NCI-H526 treated with DMSO at 0.1 percent for 48 hours (cell line): ENCODE data around the gene ZPLD1.

Experiments
- DNase-seq: peaks from one replicate; lab custom pipeline; 2025; lab: John Stamatoyannopoulos, UW

The ZPLD1 gene

GRCh38 chr3:102434715-102435114 lies at the start of gene ZPLD1:
ZPLD1 (plus strand) TSS chr3:102435015; CDS start chr3:102438488, 3,473 bp downstream.
- no peak for DNase-seq

DNA sequence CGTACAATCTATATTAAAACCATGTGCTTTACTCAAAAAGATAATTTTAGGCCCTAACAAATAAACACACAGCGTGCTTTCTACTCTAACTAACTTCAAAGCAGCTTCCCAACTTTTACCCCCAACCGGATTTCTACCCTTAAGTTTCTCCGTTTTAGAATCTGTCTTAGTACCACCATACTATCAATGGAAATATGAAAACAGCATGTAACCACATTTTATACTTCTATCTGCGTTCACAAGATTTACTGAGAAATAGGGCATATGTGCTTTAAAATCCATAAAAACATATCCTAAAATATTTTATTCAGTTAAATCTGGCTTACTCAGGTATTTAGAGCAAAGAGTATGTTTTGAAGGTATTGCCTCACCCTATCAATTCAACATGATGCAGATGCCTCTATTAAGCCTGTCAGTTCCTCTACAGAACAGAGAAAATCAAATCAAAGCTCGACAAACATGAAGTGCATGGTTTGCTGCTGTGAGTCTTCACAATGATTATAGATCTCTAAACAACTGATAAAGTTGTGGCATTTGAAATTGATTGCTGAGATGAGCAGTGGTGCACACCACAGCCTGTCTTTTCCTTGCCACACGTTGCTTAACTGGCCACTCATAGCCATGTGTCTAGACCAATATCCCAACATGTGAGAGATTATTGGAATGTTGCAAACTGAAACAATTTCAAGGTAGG lies 44.5 kb upstream of the ZPLD1 start:
- DNase-seq, result no peak

GRCh38 chr3:102390916-102391315 lies 43.9 kb upstream of the ZPLD1 start:
- DNase-seq, result no peak

GRCh38 chr3:102391491-102391890 lies 43.3 kb upstream of the ZPLD1 start:
- no peak for DNase-seq

GRCh38 chr3:102394517-102394916 lies 40.3 kb upstream of the ZPLD1 start:
- DNase-seq, result no peak

DNA sequence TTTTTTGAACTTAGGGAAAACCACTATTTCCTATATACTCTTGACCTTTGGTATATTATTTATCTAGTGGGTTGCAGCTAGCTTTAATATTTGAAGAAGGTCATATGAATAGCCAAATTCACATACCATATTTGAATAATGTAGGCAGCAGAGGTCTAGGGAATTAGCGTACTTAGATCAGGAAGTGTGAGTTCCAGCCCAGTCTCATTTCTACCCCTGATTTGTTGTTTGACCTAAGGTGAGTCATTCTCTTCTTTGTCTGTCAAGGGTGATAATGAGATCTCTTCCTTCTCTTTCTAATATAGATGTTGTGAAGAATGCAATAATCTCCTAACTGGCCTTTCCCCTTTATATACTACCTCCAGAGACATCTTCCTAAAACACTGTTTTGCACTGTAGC lies 36.6 kb upstream of the ZPLD1 start:
- DNase-seq, result peak; percentile 82

GRCh38 chr3:102398666-102399065 lies 36.1 kb upstream of the ZPLD1 start:
- no peak for DNase-seq

DNA sequence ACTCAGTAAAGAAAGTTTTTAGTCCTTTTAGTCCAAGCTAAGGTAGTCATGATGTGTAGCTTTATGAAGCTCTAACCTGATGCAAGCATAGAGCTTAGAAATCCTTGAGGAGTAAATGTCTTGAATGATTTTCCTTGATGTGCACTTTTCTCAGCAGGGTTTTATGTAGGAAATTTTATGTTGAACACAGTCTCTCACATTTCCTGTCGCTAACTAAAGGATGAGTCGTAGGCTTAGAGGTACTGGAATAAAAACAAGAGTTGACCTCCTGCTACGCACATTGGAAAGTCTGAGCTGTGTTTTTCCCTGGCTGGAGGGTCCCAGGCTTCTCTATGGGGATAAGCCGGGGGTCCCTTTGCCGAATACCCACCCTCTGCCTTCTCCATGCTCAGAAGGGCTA lies 34.7 kb upstream of the ZPLD1 start:
- DNase-seq, result no peak

DNA sequence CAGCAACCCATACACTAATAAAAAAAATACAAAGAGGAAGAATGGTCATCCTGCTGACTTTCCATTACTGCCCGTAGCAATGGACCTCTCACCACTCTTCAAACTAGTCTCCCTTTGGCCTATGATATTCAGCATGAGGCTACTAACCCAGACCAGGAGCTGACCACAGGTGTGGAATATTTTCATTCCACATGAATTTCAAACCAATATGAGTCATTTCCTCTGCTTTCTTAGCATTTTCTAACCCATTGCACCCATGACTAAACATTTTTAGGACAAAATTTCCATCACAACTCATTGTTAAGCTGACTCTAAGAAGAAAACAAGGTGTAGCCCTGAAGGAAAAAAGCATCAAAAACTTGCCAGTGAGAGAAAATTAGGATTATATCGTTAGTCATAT lies 34.0 kb upstream of the ZPLD1 start:
- no peak for DNase-seq

- DNase-seq, result no peak
These were observed 24.2 kb upstream of the ZPLD1 start for GRCh38 chr3:102410616-102411015.

DNA sequence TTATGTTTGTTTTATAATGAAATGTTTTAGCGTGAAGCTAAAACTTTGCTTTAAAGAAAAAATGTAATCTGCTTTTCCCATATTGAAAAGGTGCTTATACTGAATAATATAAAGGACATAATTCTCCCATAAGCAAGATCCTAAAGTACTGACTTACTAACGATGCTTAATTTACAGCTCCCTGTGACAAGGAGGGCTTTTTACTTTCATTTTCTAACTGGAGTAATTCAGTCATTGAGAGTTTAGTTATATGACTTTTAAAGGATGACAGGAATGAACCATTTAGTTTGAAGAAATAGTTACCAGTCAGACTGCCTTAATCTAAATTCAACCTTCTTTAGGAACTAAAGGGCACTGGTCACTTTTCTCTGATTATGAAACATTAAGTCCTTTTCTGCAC lies 19.3 kb upstream of the ZPLD1 start:
- DNase-seq, result no peak

DNA sequence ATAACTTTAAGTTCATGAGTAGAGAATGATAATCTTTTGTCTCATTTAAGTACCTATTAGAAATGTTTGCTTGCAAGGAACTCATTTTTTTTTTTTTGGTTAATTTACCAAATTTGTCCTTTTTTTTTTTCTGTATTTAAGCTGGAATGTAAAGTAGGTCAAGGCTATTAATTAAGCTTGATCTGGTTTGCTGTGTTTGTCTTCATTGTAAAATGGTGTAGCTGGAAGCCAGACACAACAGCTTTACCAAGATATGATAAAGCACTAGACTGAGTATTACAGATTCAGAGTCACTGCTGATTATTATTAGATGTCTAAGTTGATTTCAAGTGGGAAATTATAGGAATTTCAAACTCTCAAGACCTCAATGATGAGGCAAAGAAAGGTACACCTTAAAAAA lies 15.0 kb upstream of the ZPLD1 start:
- no peak for DNase-seq

- DNase-seq, result no peak
These were observed 7.0 kb downstream of the ZPLD1 start for GRCh38 chr3:102441832-102442231.

DNA sequence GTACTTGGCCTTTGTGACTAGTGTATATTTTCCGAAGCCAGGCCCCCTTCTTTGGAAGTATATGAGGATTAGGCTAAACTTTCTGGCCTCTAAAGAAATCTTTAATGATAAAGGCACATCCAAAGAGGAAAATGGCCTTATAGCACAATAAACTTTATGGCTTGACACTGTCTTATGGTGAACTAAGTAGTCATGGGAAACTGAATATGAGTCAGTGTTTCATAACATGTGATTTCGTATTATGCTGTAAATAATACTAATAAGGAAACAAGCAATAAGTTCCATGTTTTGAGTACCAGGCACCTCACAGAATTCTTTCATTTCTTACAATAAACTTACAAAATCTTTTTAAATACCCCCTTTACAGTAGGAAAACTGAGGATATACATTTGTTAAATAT lies 8.2 kb downstream of the ZPLD1 start:
- no peak for DNase-seq

DNA sequence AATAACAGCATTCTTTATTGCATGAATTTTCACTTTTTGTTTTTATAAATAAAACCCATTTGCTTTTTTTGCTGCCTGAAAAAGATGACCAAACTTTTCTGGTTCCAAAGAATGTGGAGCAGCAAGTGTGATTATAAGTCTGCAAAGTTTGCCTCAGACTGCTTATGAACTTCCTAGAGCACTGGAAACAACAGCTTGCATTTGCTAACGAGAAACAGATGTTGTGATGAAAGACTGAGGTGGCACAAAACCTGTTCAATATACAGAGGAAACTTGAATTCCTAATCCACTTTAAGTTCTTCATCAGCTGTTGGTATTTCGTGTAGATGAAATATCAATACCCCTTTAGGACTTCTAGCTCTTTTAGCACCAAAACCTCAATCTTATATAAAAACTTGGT lies 9.3 kb downstream of the ZPLD1 start:
- no peak for DNase-seq

DNA sequence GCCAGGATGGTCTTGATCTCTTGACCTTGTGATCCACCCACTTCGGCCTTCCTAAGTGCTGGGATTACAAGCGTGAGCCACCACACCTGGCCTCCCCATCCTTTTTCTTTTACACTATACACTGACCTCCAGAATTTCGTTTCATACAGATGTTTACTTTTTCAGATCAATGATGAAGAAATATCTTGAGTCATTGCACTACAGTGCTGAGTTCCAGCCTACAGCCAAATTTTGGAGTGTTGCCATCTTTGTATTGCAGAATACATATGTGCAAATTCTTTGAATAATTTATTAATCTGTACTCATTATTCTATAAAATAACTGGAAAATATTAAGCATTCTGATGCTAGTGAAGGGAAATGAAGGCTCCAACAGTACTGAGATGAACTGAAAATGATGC lies 12.5 kb downstream of the ZPLD1 start:
- no peak for DNase-seq

GRCh38 chr3:102449341-102449740 lies 14.5 kb downstream of the ZPLD1 start:
- DNase-seq, result no peak

DNA sequence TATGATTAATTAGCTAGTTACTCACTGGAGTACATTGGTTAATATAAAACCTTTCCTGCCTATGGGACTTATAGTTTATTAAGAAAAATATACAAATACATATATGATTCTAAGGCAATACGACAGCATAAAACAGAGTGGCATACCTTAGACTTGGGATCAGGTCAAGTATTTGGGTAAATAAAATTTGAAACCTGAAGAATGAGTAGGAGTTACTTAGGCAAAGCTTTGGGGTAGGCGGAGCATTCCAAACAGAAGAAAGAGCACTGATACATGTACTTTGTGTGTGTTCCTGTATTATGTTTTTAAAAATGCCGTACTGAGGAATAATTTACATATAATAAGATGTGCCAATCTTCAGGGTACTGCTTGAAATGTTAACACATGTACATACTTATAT lies 15.1 kb downstream of the ZPLD1 start:
- DNase-seq, result no peak

DNA sequence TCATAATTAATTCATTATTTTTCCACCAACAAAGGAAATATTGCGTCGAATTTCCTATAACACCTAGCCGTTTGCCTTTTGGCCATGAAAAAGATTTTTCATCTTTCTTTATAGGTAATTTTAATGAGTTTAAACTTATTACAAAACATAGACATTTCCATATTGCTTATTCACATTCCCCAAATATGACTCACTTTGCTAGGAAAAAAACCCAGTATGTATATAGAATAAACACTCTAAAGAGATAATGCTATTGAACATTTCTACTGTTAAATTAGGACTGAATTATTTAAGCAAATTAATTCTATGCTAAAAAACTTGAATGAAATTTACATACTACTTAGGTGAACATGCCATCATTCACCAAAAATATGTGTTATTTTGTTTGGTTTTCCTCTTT lies 16.2 kb downstream of the ZPLD1 start:
- DNase-seq, result no peak

GRCh38 chr3:102451543-102451942 lies 16.7 kb downstream of the ZPLD1 start:
- DNase-seq, result no peak

- no peak for DNase-seq
These were observed 19.4 kb downstream of the ZPLD1 start for GRCh38 chr3:102454181-102454580.

DNA sequence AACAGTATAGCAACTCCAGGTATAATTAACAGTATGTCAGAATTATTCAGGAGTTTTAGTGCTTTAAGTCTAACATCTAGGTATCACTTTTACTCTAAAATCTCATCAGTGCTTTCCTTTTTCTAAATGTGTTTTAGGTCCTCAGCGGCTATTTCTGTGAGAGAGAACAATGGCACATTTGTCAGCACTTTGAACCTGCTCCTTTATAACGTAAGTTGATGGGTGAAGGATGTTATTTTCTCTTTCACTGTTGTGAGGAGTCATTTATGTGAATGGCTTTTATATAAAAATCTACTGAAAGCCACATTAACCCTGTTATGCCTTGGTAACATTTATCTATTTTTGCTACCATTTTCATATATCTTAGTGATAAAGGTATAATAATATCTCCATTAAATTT lies 22.8 kb downstream of the ZPLD1 start:
- DNase-seq, result no peak

DNA sequence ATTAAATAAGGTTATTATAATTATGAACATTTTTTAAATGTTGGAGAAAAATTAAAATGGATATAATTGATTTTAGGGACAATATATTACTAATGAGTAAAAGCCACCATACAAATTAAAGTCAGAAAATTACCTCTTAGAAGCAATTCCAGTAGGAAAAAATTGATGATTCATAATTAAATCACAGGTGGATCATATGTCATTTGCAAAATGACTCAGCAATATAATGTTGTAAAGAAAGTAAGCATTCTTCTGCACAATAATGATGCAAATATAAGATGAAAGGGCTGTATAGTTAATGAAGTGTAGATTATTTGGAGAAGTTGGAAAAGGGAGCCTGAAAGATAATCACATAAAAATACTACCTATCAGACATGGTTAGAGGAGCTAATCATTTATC lies 25.8 kb downstream of the ZPLD1 start:
- no peak for DNase-seq

GRCh38 chr3:102464261-102464660 lies 29.4 kb downstream of the ZPLD1 start:
- no peak for DNase-seq

DNA sequence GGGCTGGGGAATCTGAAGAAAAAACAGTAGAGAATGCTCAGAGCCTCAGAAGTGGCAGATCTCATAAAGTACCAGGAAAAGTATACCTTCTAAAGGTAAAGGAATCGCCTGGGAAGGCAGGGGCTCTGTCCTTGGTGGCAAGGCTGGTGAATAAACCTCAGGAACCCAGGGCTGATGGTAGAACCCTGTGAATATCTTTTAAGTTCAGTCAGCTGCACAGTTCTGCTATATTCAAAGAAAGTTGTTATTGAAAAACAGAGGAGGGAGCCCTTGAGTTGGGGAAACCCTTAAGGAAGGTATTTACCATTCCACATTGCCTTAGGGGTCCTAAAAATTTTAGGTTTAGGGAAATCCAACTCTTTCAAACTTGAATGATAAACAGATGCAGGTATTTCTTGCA lies 31.2 kb downstream of the ZPLD1 start:
- peak; percentile 37 for DNase-seq
